ENCODE results near the gene CALHM5.
"Not testable (repeated sequence)": the region's sequence is repeated elsewhere in the genome, so short reads cannot be mapped to it uniquely, and the experiment has no call there.

Gene CALHM5, protein sequence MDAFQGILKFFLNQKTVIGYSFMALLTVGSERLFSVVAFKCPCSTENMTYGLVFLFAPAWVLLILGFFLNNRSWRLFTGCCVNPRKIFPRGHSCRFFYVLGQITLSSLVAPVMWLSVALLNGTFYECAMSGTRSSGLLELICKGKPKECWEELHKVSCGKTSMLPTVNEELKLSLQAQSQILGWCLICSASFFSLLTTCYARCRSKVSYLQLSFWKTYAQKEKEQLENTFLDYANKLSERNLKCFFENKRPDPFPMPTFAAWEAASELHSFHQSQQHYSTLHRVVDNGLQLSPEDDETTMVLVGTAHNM

DNA sequence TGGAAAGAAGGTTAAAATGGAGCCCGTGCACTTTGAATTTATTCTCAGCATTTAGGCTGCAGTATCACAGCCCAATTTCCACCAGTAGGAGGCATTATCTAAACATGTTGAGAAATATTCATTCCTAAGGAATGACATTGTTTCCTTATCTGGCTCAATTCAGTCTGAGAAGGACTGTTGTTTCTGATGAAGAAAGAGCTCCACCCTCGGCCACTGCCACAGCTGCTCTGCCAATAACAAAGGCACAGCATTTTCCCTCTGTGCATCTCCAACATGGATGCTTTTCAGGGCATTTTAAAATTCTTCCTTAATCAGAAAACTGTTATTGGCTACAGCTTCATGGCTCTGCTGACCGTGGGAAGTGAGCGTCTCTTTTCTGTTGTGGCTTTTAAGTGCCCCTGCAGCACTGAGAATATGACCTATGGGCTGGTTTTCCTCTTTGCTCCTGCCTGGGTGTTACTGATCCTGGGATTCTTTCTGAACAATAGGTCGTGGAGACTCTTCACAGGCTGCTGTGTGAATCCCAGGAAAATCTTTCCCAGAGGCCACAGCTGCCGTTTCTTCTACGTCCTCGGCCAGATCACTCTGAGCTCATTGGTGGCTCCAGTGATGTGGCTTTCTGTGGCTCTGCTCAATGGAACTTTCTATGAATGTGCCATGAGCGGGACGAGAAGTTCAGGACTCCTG is at the start of gene CALHM5:
CALHM5 (plus strand) TSS at position 216 of the 687 bp plus-strand sequence; CDS start at position 274, 58 bp downstream.
- DNase-seq, result no peak

DNA sequence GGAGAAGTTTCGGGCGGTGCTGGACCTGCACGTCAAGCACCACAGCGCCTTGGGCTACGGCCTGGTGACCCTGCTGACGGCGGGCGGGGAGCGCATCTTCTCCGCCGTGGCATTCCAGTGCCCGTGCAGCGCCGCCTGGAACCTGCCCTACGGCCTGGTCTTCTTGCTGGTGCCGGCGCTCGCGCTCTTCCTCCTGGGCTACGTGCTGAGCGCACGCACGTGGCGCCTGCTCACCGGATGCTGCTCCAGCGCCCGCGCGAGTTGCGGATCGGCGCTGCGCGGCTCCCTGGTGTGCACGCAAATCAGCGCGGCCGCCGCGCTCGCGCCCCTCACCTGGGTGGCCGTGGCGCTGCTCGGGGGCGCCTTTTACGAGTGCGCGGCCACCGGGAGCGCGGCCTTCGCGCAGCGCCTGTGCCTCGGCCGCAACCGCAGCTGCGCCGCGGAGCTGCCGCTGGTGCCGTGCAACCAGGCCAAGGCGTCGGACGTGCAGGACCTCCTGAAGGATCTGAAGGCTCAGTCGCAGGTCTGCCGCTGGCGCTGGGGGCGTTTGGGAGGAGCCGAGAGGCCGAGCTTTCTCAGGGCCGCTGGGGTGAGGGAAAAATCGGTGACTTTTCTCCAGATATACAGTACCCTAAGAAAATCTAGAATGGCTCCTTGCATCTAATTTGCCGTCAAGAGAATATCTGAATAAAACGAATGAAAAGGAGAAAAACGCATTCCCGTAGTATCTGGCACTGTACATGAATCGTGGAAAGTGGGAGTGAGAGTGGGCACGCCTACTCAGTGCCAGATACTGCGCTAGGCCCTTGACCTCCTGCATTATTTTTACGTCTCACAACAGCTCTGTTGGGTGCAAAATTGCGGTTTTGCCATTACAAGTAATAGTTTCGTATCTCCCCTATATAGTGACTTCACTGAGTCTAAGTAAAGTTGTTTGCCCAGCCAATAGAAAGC is 49.2 kb upstream of the CALHM5 start:
- peak in 1 of 4 experiments; percentile 4 for DNase-seq

DNA sequence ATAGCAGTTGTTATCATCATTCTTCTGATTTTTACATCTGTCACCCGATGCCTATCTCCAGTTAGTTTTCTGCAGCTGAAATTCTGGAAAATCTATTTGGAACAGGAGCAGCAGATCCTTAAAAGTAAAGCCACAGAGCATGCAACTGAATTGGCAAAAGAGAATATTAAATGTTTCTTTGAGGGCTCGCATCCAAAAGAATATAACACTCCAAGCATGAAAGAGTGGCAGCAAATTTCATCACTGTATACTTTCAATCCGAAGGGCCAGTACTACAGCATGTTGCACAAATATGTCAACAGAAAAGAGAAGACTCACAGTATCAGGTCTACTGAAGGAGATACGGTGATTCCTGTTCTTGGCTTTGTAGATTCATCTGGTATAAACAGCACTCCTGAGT is 48.1 kb upstream of the CALHM5 start:
- DNase-seq, result no peak

DNA sequence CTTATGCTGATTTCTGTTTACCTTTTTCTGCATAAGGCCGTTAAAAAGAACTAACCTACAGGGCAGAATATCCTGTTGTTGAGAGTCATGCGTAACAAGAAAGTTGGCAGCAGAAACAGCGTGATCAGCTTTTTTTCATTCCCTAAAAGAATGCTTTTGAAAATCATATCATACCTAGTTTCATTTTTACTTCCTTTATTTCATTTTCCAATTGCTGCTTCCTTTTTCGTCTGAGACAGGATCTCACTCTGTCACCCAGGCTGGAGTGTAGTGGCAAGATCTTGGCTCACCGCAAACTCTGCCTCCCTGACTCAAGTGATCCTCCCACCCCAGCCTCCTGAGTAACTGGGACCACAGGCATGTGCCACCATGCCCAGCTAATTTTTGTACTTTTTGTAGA is 46.2 kb upstream of the CALHM5 start:
- no peak for DNase-seq

DNA sequence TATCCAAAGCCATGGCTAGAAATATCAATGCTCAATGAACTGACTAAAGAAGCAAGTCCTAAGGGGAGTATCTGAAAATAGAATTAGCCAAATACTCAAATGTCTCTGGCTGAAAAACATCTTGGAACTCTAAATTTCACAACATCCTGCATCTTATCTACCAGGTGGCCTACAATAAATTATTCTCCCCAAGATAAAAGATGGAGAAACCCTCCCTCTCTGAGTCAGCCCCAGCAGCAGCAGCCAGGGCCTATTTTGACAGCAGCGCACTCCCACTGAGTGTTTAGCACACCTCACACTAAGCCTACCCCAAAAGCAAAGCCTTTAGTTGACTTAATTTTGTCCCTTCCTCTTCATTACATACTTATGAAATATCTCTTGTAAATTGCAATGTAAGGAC is 44.3 kb upstream of the CALHM5 start:
- no peak for DNase-seq

DNA sequence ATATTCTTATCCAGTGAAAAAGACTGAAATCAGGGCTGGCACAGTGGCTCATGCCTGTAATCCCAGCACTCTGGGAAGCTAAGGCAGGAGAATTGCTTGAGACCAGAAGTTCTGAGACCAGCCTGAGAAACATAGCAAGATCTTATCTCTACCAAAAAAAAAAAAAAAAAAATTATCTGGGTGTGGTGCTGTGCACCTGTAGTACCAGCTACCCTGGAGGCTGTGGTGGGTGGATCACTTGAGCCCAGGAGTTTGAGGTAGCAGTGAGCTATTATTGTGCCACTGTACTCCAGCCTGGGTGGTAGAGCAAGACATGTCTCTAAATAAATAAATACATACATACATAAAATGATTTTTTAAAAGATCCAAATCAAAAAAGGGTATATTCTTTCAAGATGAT is 43.9 kb upstream of the CALHM5 start:
- DNase-seq, result no peak

DNA sequence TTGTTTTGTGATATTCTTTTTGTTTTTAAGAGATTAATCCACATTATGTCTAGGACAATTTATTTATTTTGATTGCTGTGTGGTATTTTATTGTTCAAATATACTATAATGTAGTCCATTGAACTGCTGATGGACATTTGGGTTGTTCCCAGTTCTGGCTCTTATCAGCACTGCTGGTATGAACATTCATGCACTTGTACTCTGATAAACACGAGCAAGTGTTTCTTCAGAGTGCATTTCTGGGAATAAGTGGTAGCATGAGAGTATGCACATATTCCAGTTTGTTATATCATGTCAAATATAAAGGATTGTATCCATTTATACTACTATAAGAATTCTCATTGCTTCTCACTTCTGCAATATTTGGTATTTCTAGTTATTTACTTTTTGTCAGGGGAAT is 43.1 kb upstream of the CALHM5 start:
- DNase-seq, result no peak

DNA sequence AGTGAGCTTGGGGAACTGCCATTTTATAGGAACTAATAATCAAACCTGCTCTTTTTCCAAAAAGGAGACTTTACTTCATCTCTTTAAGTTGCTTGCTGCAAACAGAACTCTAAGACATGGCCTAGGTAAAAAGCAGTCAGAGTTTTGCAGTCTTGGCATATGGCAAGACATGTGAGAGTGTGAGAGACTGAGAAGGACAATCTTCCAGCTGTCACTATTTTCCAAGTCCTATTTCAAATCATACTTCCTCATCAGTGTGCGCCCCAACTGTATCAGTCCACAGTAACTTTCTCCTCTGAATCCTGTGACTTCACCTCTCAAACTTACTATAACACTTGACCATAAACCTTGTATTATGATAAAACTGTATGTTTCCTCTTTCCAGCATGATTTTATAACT is 39.9 kb upstream of the CALHM5 start:
- DNase-seq, result no peak

DNA sequence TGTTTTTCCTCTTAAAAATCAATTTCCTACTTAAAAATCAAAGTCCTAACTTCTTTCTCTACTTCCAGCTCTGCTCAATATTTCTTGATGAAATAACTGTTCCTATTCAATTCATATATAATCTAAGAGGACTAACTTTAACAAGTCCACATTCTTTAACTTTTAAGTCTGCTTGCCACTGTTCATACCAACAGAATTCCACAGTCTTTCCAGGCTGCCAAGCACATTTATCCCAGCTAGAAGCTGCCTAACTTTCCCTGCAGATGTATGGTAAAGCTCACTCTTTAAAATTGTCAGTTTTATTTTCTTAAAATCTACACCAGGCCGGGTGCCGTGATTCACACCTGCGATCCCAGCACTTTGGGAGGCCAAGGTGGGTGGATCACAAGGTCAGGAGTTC is 38.7 kb upstream of the CALHM5 start:
- DNase-seq, result no peak

DNA sequence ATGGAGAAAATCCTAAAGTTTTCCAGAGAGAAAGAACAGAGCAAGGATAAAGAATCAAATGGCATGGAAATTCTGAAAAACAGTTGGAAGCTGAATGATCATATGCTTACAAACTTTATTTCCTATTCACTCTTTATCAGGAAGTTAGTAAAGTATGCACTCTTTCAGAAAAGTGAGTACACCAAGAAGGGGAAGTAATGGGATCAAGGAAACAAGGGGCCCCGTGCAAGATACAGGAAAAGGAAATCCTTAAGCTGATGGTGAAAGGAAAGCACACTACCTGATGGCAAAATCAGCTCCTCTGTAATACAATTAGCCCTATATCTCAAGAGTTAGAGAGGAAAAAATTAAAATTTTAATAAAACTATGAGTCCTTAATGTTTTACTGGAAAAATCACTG is 36.3 kb upstream of the CALHM5 start:
- DNase-seq, result no peak

DNA sequence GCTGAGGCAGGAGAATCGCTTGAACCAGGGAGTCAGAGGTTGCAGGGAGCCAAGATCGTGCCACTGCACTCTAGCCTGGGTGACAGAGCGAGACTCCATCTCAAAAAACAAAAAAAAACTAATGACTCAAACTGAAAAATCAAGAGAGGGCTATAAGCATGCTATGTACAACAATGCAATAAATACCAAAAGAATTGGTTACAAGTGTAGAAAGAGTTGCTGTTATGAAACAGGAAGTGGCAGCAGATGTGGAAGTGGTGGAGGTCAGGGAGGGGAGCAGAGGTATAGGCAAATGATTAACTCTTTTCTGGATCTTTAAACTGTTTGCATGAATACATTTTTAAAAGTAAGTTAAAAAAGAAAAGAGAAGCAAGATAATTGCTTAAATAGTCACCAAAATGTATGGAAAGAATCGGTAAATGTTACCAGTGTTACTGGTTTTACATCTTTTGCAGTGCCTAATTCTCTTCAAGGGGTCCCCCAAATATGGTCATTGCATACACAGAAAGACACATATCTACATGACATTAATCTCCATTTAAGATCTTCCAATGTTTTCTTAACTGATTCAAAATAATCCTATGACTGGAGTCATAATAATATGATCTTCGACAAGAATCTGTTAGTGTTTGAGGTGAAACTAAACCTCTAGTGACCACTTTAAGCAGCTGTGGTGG is 35.3 kb upstream of the CALHM5 start:
- no peak for DNase-seq

DNA sequence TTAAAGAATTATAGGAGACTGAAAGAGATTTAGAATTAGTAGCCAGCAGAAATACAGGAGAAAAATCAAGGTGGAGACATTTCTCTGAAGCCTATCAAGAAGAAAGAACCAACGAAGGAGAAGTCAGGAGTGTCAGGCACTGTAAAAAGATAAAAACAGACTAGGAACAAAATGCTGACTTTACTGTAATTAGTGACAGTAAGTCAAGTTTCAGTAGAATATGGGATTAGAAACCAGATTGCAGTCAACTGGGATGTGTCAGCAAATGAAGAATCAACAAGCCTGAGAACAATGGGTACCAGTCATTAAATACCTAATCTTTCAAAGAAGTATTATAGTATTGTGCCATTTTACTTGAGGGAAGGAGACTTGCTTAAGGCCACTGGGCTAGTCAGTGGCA is 28.7 kb upstream of the CALHM5 start:
- no peak for DNase-seq

DNA sequence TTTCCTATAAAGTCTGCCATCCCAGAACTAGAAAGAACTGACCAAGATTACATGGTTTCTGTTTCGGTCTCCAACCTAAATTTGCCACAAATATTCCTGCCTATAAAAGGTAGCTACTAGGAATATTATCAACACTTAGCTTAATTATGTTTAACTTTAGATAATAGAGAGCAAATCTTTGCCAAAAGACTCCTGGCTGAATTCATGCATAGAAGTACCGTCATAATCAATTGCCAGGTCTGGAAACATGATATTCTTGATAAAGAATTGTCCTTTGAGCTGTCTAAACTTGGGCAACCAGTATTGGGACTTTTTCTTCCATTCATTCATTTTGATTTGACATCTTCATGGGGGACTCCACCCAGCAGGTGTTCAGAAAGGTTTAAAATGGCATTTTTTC is 27.8 kb upstream of the CALHM5 start:
- DNase-seq, result no peak

DNA sequence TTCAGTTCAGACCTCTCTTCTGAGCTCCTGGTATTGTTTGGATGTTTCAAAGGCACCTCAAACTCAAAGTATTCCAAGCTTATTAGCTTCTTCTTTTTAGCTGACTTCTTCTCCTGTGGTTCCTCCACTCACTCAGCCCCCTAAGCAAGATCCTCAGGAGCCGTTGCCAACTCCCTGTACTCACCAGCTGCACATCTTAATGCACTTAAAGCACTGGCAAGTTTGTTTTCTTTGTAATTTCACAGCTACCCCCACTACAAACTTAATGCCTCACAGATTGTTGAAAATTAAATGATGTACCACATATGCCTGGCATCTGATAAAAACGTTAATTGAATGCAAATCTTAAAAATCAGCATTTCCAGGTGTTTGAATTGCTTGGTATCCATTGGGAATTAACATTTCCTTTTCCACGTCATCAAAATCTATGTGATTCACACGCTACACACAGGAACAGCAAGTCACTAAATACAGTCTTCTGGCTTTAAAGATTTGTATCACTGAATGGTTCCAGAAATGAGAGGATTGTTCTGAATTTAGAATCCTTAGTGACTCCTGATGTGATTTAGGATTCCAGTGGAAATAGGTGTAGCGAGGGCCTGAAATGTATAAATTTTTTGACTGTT is 25.8 kb upstream of the CALHM5 start:
- no peak for DNase-seq

DNA sequence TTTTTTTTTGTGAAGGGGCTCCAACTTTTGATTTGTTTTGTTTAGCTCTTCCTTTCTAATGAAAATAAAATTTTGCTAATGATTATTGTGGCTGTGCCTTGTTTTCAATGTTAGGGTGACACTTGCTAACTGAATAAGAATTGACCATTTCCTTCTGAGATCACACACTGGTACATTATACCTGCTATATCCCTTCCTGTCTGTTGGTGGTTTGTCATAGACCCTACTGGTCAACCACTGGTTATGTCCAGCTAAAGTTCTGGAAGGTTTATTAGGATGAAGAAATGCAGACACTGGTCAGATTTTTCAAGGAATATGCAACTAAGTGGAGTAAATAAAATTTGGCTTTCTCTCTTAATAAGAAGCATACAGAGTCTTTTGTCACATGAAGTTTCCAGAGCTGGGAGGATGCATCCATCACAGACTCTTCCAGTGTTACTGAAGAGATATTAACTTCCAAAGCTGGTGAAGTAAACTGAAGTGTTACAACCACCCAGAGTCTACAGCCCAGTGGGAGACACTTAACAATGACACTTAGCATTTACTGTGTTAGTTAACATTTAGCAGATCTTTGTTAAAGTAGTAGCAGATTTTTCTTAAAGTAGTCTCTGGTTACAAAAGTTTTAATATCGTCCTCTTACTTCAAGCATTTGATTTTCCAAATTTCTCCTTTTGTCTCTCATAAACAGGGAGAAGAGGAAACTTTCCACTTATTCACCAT is 19.7 kb upstream of the CALHM5 start:
- no peak for DNase-seq

DNA sequence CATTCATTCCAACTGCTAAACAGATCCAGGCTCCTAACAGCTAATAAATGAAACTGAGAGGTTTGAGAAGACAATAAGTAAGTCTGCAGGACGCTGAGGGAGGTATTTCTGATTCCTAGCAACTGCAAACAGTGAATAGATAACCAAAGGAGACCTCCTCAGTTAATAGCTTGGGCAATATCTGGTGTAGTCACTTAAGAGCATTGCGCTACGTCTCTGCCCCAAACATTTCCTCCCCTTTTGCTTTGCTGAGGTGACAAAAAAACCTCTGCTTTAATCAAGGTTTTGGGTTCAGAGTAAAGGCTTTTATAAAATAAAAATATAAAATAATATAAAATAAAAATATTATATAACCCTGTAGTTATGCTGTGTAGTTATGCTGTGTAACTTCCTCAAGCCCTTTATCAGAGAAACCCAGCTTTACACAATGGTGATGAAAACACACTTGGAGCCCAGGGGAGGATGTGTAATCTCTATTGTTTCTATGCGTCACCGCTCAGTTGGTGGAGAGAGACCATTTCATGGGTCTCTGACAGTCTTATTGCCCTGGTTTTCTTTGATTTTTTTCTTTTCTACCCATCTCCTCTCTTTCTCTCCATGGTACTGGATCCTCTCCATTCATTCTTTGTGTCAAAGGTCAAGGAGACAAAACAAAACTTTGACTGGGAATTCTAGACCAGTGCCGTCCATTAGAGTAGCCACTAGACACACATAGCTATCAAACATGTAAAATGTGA is 18.9 kb upstream of the CALHM5 start:
- no peak for DNase-seq

DNA sequence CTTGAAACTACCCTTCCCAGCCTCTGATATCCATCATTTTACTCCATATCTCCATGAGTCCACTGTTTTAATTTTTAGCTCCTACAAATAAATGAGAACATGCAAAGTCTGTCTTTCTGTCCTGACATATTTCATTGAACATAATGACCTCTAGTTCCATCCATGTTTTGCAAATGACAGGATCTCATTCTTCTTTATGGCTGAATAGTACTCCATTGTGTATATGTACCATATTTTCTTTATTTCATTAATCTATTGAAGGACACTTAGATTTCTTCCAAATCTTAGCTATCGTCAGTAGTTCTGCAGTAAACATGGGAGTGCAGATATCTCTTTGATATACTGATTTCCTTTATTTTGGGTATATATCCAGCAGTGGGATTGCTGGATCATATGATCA is 16.3 kb upstream of the CALHM5 start:
- DNase-seq, result not testable (repeated sequence)

DNA sequence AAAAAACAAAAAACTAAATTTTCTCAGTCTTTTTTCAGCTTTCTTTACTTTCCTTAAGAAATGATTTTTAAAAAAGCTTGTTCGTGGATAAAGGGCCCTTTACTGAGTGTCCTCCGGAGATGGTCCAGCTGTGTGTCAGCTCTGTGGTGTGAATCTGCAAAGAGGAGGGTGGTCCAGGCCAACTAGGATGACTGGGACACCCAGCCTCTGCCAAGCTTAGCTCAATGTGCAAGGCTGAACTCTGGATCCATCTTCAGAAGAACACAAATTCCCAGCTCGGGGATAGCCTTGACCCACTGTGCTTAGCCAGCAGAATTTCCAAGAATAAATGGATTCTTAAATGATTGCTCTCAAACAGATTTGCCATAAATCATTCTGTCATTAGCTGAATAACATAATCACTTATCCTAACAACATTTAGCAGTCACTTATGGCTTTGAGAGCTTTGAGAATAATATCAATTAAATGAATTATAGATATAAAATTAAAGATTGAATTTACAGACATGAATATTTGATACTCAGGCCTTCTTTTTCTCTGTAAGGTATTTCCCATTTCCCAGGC is 14.2 kb upstream of the CALHM5 start:
- no peak for DNase-seq

DNA sequence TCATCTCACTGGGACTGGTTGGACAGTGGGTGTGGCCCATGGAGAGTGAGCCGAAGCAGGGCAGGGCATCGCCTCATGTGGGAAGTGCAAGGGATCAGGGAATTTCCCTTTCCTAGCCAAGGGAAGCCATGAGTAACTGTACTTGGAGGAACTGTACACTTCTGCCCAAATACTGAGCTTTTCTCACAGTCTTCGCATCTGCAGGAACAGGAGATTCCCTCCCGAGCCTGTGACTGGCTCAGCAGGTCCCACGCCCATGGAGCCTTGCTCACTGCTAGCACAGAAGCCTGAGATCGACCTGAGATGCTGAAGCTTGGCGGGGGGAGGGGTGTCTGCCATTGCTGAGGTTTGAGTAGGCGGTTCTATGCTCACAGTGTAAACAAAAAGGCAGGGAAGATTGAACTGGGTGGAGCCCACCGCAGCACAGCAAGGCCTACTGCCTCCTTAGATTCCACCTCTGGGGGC is 10.4 kb upstream of the CALHM5 start:
- DNase-seq, result no peak

DNA sequence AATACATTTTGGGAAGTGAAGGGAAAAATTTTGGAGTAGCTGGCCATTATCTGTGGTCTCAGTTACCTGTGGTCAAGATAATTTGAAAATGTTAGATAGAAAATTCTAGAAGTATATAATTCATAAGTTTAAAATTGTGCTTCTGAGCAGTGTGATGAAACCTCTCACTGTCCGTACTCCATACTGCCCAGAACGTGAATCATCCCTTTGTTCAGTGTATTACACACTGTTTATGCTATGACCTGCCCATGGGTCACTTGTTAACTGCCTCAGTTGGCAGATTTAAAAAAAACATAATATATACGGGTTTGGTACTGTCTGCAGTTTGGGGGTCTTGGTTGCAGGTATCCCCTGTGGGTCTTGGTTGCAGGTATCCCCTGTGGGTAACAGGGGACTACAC is 4.1 kb upstream of the CALHM5 start:
- no peak for DNase-seq

DNA sequence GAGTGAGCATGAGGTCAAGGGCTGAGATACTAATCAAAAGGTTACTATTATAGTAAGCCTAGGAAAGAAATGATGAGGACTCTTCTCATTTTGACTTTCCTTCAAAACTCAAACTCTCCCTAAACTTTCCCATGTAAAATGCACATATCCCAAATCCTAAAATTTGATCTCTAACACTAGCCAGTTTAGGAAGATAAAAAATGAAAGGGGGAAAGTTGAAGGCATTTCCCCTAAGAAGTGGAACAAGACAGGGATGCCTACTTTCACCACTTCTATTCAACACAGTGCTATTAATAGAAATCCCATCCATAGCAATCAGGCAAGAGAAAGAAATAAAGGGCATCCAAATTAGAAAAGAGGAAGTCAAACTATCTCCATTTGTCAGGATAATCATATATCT is 2.9 kb upstream of the CALHM5 start:
- no peak for DNase-seq

Data from activated CD4-positive, CD25-positive, alpha-beta regulatory T cell (primary cell).